HCT116 (cell line): ENCODE measurements around the gene PLD5. TPM values are rescaled to one million over a fixed set of nuclear protein-coding genes. Genes with fewer than 3 reads are reported as not detected.

ENCODE experiments used
- ATAC-seq: fragments of 200-7000 bp; cut with Tn5 transposase; 2 replicates; pipeline ENCODE4 v1.9.1; 2020; ENCODE audit warnings: mild to moderate bottlenecking, moderate library complexity
- BruUV-seq: library from RNA; stranded (reverse); fragments of 400-500 nt; replicated peaks from 2 replicates; lab custom pipeline; 2021; lab: Mats Ljungman, UMichigan
- CTCF ChIA-PET: fragments of 300-600 bp; sonication (Branson Sonifier 250); formaldehyde crosslinking; loops from one replicate; lab custom pipeline; 2021; ENCODE audit warnings: antibody characterized with exemption; lab: Charles Lee
- POLR2A ChIA-PET: fragments of 300-600, 350-600 bp; sonication (Branson Sonifier 250); formaldehyde crosslinking; loops from one replicate; lab custom pipeline; 2021; ENCODE audit warnings: antibody characterized with exemption; lab: Charles Lee
- RAD21 ChIA-PET, 2 experiments: fragments of 300-600 bp; sonication (Branson Sonifier 250); formaldehyde crosslinking; loops; one replicate each; lab custom pipeline; 2023; ENCODE audit warnings: low total read pairs in 2 of 2; ENCODE audit not compliant: uncharacterized antibody in 2 of 2, unreplicated experiment in 2 of 2, low non-redundant PET in 1 of 2; lab: Charles Lee
- DNase-seq: peaks from one replicate; pipeline ENCODE4 v3.0.0-alpha.2; 2010; ENCODE audit warnings: low read depth, low spot score
- H2AFZ ChIP-seq: fragments of 200-600 bp; shearing (Covaris generic), sonication (generic); 2 replicates; pipeline ENCODE4 v1.6.1; 2017; ENCODE audit warnings: low read depth, mixed run types, mixed read lengths, antibody characterized with exemption, low read length; ENCODE audit not compliant: poor library complexity, severe bottlenecking
- H3K27ac ChIP-seq: 2 replicates; pipeline ENCODE4 v1.5.1; 2012; ENCODE audit warnings: low read depth, low read length
- H3K27me3 ChIP-seq: fragments of 200-600 bp; sonication (generic); 2 replicates; pipeline ENCODE4 v1.6.1; 2016; ENCODE audit warnings: mixed run types, low read length, mixed read lengths; ENCODE audit not compliant: insufficient read depth
- H3K36me3 ChIP-seq, 2 experiments: fragments of 200-500 bp in 1 of 2; fragments of 200-600 bp in 1 of 2; sonication (Bioruptor generic) in 1 of 2; sonication (generic) in 1 of 2; 2 replicates each; pipeline versions ENCODE4 v1.5.1 to v1.6.1; 2014 to 2016; ENCODE audit warnings: low read length in 2 of 2, inconsistent platforms in 1 of 2, mixed read lengths in 1 of 2, mixed run types in 1 of 2; ENCODE audit not compliant: insufficient read depth in 2 of 2, control insufficient read depth in 1 of 2
- H3K4me1 ChIP-seq, 2 experiments: fragments of 200-600 bp in 1 of 2; sonication (generic) in 1 of 2; 2 replicates each; pipeline versions ENCODE4 v1.5.1 to v1.6.1; 2012 to 2017; ENCODE audit warnings: low read length in 2 of 2, inconsistent platforms in 1 of 2, mild to moderate bottlenecking in 1 of 2, mixed read lengths in 1 of 2, mixed run types in 1 of 2, moderate library complexity in 1 of 2; ENCODE audit not compliant: insufficient read depth in 2 of 2, control insufficient read depth in 1 of 2
- H3K4me2 ChIP-seq: fragments of 200-600 bp; sonication (generic); 2 replicates; pipeline ENCODE4 v1.6.1; 2017; ENCODE audit warnings: mixed run types, low read length, mixed read lengths
- H3K4me3 ChIP-seq, 2 experiments: fragments of 200-600 bp in 1 of 2; sonication (generic) in 1 of 2; replicated peaks in 1 of 2; 2 replicates each; pipeline ENCODE4 v1.5.1; 2011 to 2016; ENCODE audit warnings: low read length in 2 of 2, control low read depth in 1 of 2, low read depth in 1 of 2, mild to moderate bottlenecking in 1 of 2, mixed read lengths in 1 of 2, mixed run types in 1 of 2
- H3K79me2 ChIP-seq: fragments of 200-600 bp; sonication (generic); 2 replicates; pipeline ENCODE4 v1.6.1; 2017; ENCODE audit warnings: mild to moderate bottlenecking, mixed run types, low read length, moderate library complexity, mixed read lengths; ENCODE audit not compliant: insufficient read depth
- H3K9ac ChIP-seq: fragments of 200-600 bp; sonication (generic); 2 replicates; pipeline ENCODE4 v1.6.1; 2016; ENCODE audit warnings: low read length, mixed read lengths
- H3K9me2 ChIP-seq: fragments of 200-600 bp; sonication (generic), shearing (Covaris generic); 2 replicates; pipeline ENCODE4 v1.6.1; 2017; ENCODE audit warnings: mixed run types, mild to moderate bottlenecking, moderate library complexity; ENCODE audit not compliant: insufficient read depth
- H3K9me3 ChIP-seq, 2 experiments: fragments of 200-500 bp in 1 of 2; fragments of 200-600 bp in 1 of 2; sonication (Bioruptor generic) in 1 of 2; sonication (generic) in 1 of 2; 2 replicates each; pipeline ENCODE4 v1.6.1; 2014 to 2017; ENCODE audit warnings: low read length in 2 of 2, mixed read lengths in 2 of 2, inconsistent platforms in 1 of 2, low read depth in 1 of 2, mild to moderate bottlenecking in 1 of 2, mixed run types in 1 of 2, moderate library complexity in 1 of 2; ENCODE audit not compliant: control insufficient read depth in 1 of 2, insufficient read depth in 1 of 2
- H4K20me1 ChIP-seq: fragments of 200-600 bp; sonication (generic), shearing (Covaris generic); 2 replicates; pipeline ENCODE4 v1.6.1; 2017; ENCODE audit warnings: mixed run types, mild to moderate bottlenecking, moderate library complexity; ENCODE audit not compliant: insufficient read depth
- CEBPB ChIP-seq: IDR thresholded peaks from 2 replicates; pipeline ENCODE4 v1.6.1; 2012; ENCODE audit warnings: low read depth
- ELF1 ChIP-seq: IDR thresholded peaks from 2 replicates; pipeline ENCODE4 v1.6.1; 2012; ENCODE audit warnings: low read depth, borderline replicate concordance
- JUND ChIP-seq: IDR thresholded peaks from 2 replicates; pipeline ENCODE4 v1.6.1; 2012
- POLR2AphosphoS5 ChIP-seq: IDR thresholded peaks from 2 replicates; pipeline ENCODE4 v1.6.1; 2011; ENCODE audit warnings: mild to moderate bottlenecking, low read depth, low read length, moderate library complexity
- RAD21 ChIP-seq: IDR thresholded peaks from 2 replicates; pipeline ENCODE4 v1.6.1; 2012; ENCODE audit warnings: low read depth, mild to moderate bottlenecking
- SIN3A ChIP-seq: IDR thresholded peaks from 2 replicates; pipeline ENCODE4 v1.6.1; 2012; ENCODE audit warnings: low read depth
- SP1 ChIP-seq: IDR thresholded peaks from 2 replicates; pipeline ENCODE4 v1.6.1; 2012; ENCODE audit warnings: low read depth
- SRF ChIP-seq: IDR thresholded peaks from 2 replicates; pipeline ENCODE4 v1.6.1; 2012; ENCODE audit warnings: low read depth
- TCF7L2 ChIP-seq: IDR thresholded peaks from 2 replicates; pipeline ENCODE4 v1.7.0; 2011; ENCODE audit warnings: borderline replicate concordance, inconsistent platforms; ENCODE audit not compliant: insufficient read depth, insufficient read length; ENCODE audit errors: extremely low read depth
- ZBTB33 ChIP-seq: IDR thresholded peaks from 2 replicates; pipeline ENCODE4 v1.6.1; 2011; ENCODE audit warnings: mild to moderate bottlenecking, low read length, moderate library complexity; ENCODE audit not compliant: insufficient replicate concordance; ENCODE audit errors: extremely low read depth
- ZFX ChIP-seq: fragments of 450-650 bp; IDR thresholded peaks from 2 replicates; pipeline ENCODE4 v1.6.1; 2017
- ZNF274 ChIP-seq: fragments of 200-500 bp; sonication (Bioruptor generic); IDR thresholded peaks from 2 replicates; pipeline ENCODE4 v1.6.1; 2014; ENCODE audit warnings: mild to moderate bottlenecking, low read depth, low read length, inconsistent platforms
- intact Hi-C: fragments of 100-400 bp; cut with micrococcal nuclease; formaldehyde crosslinking; loops from 2 replicates; pipeline ENCODE4 v1.10.0; 2022
- total RNA-seq: library from RNA; stranded (reverse); gene quantifications from one replicate; pipeline ENCODE4 v1.2.1, GENCODE V29; 2021; ENCODE audit not compliant: unreplicated experiment
- TF ChIP-seq, protein P1 (sequence below): IDR thresholded peaks from 2 replicates; pipeline ENCODE4 v1.6.1; 2012
- TF ChIP-seq, protein P2 (sequence below): IDR thresholded peaks from 2 replicates; pipeline ENCODE4 v1.6.1; 2012; ENCODE audit warnings: low read depth
- TF ChIP-seq, protein P3 (sequence below): IDR thresholded peaks from 2 replicates; pipeline ENCODE4 v1.6.1; 2012

Gene PLD5
- total RNA-seq, 1 experiment from 2014 or later, result not detected

DNA sequence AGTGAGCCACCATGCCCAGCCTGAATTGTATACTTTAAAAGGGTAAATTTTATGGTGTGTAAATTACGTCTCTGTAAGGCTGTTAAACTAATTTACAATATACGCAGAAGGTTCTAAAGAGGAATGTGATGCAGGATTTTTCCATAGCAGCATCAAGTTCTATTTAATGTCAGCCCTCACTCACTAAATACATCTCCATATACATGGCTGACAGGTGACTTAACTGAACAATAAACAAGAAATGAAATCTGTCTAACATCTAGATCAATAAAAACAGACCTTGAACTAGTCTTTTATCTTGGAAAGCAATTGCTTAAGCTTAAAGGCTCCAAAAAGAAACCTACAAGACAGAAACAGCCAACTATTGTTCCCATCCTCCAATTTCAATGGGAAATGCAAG is 404.1 kb downstream of the PLD5 start:
- BruUV-seq, result no TSS peak
- H3K4me3 ChIP-seq, result no peak overlapping the region
- no peak overlapping the region for H3K4me2 ChIP-seq
- H3K9me2 ChIP-seq, result no peaks in the 10 kb centered on the region
- no peaks in the 10 kb centered on the region for H3K36me3 ChIP-seq
- no peak for DNase-seq
- no peak overlapping the region for H3K9ac ChIP-seq
- POLR2A ChIA-PET, result no interaction called here
- H3K27me3 ChIP-seq, result peaks cover 21% of the 10 kb centered on the region
- no peaks in the 10 kb centered on the region for H3K79me2 ChIP-seq
- no peaks in the 10 kb centered on the region for H3K9me3 ChIP-seq
- no peaks in the 10 kb centered on the region for H3K4me1 ChIP-seq
- H4K20me1 ChIP-seq, result no peaks in the 10 kb centered on the region
- RAD21 ChIA-PET, result no interaction called here
- CTCF ChIA-PET, result interaction anchor here (1.2 kb wide), 1 partner anchor 8 kb away, joined by 3 read pairs; no protein-coding TSS in a partner anchor
- intact Hi-C loops, result no loop called here
- no peak overlapping the region for H2AFZ ChIP-seq
- no peak for ATAC-seq
- TF ChIP-seq ZBTB33 (no peak), CEBPB (no peak), TCF7L2 (no peak), JUND (no peak), SIN3A (no peak), SP1 (no peak), POLR2AphosphoS5 (no peak), RAD21 (no peak), ZFX (no peak), SRF (no peak), ZNF274 (no peak), ELF1 (no peak)
- TF ChIP-seq, protein P1, sequence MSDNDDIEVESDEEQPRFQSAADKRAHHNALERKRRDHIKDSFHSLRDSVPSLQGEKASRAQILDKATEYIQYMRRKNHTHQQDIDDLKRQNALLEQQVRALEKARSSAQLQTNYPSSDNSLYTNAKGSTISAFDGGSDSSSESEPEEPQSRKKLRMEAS, result no peak
- TF ChIP-seq, protein P2, sequence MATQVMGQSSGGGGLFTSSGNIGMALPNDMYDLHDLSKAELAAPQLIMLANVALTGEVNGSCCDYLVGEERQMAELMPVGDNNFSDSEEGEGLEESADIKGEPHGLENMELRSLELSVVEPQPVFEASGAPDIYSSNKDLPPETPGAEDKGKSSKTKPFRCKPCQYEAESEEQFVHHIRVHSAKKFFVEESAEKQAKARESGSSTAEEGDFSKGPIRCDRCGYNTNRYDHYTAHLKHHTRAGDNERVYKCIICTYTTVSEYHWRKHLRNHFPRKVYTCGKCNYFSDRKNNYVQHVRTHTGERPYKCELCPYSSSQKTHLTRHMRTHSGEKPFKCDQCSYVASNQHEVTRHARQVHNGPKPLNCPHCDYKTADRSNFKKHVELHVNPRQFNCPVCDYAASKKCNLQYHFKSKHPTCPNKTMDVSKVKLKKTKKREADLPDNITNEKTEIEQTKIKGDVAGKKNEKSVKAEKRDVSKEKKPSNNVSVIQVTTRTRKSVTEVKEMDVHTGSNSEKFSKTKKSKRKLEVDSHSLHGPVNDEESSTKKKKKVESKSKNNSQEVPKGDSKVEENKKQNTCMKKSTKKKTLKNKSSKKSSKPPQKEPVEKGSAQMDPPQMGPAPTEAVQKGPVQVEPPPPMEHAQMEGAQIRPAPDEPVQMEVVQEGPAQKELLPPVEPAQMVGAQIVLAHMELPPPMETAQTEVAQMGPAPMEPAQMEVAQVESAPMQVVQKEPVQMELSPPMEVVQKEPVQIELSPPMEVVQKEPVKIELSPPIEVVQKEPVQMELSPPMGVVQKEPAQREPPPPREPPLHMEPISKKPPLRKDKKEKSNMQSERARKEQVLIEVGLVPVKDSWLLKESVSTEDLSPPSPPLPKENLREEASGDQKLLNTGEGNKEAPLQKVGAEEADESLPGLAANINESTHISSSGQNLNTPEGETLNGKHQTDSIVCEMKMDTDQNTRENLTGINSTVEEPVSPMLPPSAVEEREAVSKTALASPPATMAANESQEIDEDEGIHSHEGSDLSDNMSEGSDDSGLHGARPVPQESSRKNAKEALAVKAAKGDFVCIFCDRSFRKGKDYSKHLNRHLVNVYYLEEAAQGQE, result no peak
- TF ChIP-seq, protein P3, sequence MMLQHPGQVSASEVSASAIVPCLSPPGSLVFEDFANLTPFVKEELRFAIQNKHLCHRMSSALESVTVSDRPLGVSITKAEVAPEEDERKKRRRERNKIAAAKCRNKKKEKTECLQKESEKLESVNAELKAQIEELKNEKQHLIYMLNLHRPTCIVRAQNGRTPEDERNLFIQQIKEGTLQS, result no peak
- H3K27ac ChIP-seq, result no peak overlapping the region
